GM12873 (cell line): Measurements from ENCODE around the gene TNNI2.

Experiments used
- CTCF ChIP-seq: IDR thresholded peaks from 2 replicates; pipeline ENCODE4 v1.5.1; 2012; ENCODE audit warnings: low read depth, mild to moderate bottlenecking, moderate library complexity, low read length, control low read depth; ENCODE audit not compliant: insufficient read depth; ENCODE audit errors: missing control alignments

The TNNI2 gene

GRCh38 chr11:1823376-1824220 is 15.2 kb upstream of the TNNI2 start:
- no peak for TF ChIP-seq CTCF

DNA sequence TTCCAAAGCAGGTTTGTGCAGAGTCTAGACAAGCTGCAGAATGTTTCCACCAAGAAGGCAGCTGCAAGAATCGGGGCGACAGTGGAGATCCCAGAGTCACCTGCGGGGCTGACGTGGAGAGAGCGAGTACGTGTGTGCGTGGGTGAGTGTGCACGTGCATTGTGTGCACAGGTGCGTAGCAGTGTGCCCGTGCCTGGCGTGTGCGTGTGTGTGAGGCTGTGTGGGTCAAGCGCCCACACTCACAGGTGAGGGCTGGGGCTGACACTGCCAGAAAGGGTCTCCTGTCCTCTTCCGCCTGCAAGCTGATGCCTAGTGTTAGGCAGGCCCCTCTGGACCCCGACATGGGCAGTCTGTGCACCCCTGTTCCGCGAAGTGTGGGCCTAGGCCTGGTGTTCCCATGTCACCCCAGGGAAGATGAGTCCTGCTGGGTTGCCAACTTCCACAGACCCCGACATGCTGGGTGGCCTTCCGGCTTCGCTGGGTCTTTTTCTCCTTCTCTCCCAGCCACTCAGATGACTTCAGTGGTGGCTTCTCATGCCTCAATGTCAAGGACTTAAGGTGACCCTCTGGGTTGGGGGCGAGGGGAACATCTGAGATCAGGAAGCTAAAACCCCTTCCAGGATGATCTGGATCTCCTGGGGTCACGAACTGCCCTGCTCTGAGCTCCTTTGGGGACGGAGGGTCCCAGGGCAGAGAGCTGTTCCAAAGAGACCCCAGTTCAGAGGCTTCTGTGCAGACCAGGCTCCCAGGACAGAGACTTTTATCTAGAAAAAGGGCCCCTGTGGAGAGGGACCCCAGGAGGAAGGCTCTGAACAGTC is 14.4 kb upstream of the TNNI2 start:
- TF ChIP-seq CTCF: no peak

GRCh38 chr11:1825039-1825740 is 13.6 kb upstream of the TNNI2 start:
- TF ChIP-seq CTCF: peak; percentile 55

GRCh38 chr11:1825785-1826451 is 12.9 kb upstream of the TNNI2 start:
- no peak for TF ChIP-seq CTCF

DNA sequence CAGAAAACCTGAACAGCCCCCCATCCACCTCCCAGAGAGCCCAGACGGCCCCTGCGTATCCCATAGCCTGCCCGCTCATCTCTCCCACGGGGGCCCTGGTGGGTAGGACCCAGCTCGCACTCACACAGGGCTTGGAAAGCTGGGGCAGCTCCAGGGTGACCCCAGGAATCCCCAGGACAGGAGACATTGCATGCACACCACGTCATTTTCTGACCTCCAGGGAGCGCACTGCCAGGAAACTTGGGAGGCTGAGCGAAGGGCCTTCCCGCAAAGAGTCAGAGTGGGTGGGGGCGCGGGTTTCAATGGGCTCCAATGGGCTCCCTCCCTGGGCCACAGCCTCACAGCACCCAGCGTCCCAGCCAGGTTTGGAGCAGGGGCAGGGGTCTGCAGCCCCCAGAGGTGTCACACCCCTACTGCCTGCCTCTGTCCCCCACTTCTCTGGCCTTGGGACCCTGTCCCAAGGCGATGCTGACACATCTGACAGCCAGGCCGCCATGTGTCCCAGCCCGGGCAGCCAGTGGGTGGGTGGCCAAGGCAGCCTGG is 12.2 kb upstream of the TNNI2 start:
- TF ChIP-seq CTCF: peak; percentile 30

DNA sequence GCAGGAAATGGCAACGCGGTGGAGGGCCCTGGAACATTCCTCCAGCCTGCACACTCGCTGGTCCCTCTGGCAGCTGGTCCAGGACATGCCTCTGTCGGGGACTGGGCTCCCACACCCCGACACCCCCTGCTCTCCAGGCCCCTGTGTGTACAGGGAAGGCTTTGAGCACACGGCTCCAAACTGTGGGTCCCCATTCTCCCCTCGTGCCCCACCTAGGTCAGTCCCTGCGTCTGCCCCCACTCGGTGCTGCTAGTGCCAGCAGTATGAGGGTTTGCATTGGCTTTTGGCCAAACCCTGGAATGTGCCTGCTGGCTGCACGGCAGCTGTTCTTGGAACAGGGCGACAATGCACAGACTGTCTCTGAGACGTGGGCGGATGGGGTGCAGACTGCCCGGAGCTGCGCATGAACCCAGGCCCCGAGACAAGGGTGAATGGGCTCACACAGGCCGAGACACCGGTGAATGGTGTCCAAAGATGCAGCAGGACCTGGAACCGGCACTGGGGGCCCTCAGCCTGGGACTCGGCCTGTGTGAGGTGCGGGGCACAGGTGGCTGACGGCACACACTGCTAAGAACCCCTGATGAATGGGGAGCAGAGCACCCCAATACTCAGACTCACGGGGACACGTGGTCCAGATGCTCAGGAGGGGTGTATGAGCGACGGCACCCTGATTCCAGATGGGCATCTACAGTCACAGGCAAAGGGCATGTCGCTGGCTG is 11.5 kb upstream of the TNNI2 start:
- TF ChIP-seq CTCF: no peak
